ENCODE measurements around the gene STK24. TPM values are rescaled to one million over a fixed set of nuclear protein-coding genes. Genes with fewer than 3 reads are reported as not detected.

Gene STK24
- total RNA-seq, 1 experiment from 2014 or later: 82.1 TPM

- H3K36me3 ChIP-seq: peaks cover 22% of the 10 kb centered on the region
- H3K4me3 ChIP-seq: no peak overlapping the region
- DNase-seq: no peak
Observed at GRCh38 chr13:98513837-98514236, 63.1 kb downstream of the STK24 start.

GRCh38 chr13:98512774-98513665 is 63.9 kb downstream of the STK24 start:
- Histone ChIP-seq H3K36me3 (peaks cover 17% of the 10 kb centered on the region), H3K27me3 (no peaks in the 10 kb centered on the region), H3K4me3 (no peak overlapping the region), H3K9me3 (no peaks in the 10 kb centered on the region)
- no peak for DNase-seq

More at GRCh38 chr13:98513837-98514236, 63.1 kb downstream of the STK24 start:
- H3K9me3 ChIP-seq: no peaks in the 10 kb centered on the region
- H3K27me3 ChIP-seq: no peaks in the 10 kb centered on the region

GRCh38 chr13:98511435-98511834 is 65.5 kb downstream of the STK24 start:
- Histone ChIP-seq H3K27me3 (no peaks in the 10 kb centered on the region), H3K9me3 (no peaks in the 10 kb centered on the region), H3K36me3 (peaks cover 5% of the 10 kb centered on the region; the same call in 1 of the 2 replicates), H3K4me3 (no peak overlapping the region)
- no peak for DNase-seq

- DNase-seq: no peak
- Histone ChIP-seq H3K9me3 (no peaks in the 10 kb centered on the region), H3K27me3 (no peaks in the 10 kb centered on the region), H3K36me3 (peaks cover under 1% of the 10 kb centered on the region; the same call in 1 of the 2 replicates), H3K4me3 (no peak overlapping the region)
Observed at GRCh38 chr13:98510156-98510509, 66.8 kb downstream of the STK24 start.

- Histone ChIP-seq H3K4me3 (no peak overlapping the region), H3K27me3 (no peaks in the 10 kb centered on the region), H3K9me3 (no peaks in the 10 kb centered on the region), H3K36me3 (no peaks in the 10 kb centered on the region; the same call in 1 of the 2 replicates)
- peak; percentile 90 for DNase-seq
Observed at GRCh38 chr13:98509271-98510155, 67.4 kb downstream of the STK24 start.

DNA sequence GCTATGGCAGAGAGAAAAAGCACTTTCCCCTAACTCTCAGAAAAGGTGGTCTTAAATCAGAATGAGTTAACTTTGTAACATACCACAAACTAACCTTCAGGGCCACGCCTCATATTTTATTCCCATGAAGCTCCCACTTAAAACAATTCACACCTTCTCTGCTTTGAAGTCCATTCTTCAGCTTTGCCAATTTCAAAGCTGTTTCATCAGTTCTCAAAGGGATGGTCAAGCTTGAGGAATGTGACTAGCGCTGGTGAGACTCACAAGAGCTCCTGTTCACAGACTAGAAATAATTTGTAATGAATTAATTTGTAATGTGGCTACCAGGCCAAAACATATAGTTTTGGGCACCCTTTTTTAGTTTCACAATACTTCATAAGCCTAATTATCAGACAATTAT is 68.2 kb downstream of the STK24 start:
- Histone ChIP-seq H3K36me3 (no peaks in the 10 kb centered on the region; the same call in 1 of the 2 replicates), H3K4me3 (no peak overlapping the region), H3K27me3 (no peaks in the 10 kb centered on the region), H3K9me3 (no peaks in the 10 kb centered on the region)
- DNase-seq: peak; percentile 39

DNA sequence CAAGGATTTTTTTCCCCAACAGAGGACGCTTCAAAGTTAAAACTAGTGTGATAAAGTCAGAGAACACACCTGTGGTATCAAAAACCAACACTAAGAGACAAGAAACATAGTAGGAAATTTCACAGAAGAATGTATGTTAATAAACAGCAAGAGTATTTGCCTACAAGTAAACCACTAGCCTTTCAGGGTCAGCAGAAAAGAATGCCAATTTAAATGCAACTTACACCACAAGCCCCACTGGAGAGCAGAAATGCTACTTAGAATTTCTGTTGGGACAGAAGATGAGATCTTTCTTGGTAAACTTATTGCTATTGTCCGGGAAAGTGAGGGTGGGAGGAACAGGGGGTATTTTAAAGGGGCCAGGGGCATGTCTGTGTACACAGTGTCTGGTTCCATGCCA is 68.6 kb downstream of the STK24 start:
- Histone ChIP-seq H3K36me3 (peaks cover 2% of the 10 kb centered on the region; the same call in 1 of the 2 replicates), H3K9me3 (no peaks in the 10 kb centered on the region), H3K4me3 (no peak overlapping the region), H3K27me3 (no peaks in the 10 kb centered on the region)
- DNase-seq: no peak

DNA sequence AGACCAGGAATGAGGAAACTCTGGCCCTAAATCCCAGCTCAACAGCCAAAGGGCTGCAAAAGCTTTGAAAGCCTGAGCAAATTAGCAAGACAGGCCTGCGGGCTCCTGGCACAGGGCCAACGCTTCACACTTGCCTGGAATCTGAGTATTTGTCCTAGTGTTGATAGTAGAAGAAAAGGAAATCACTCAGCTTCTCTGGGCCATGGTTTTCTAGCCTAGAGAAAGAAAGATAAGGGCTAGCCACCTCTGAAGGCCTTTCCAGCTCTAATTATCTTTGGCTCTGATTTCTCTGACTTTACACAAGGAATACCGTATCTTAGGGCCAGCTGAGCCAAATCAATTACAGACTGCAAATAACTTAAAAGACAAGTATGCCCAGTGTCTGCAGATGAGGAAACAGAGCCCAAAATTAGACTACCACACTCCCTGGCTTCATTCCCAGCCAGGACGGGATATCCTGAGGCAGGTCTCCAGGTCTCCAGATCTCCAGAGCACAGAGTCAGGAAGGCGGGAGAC is 69.6 kb downstream of the STK24 start:
- DNase-seq: peak; percentile 64
- Histone ChIP-seq H3K27me3 (no peaks in the 10 kb centered on the region), H3K4me3 (no peak overlapping the region), H3K9me3 (no peaks in the 10 kb centered on the region), H3K36me3 (peaks cover 6% of the 10 kb centered on the region)

- no peaks in the 10 kb centered on the region for H3K27me3 ChIP-seq
- no peak for DNase-seq
- peaks cover 7% of the 10 kb centered on the region for H3K36me3 ChIP-seq
- H3K9me3 ChIP-seq: no peaks in the 10 kb centered on the region
- no peak overlapping the region for H3K4me3 ChIP-seq
Observed at GRCh38 chr13:98506728-98507230, 70.1 kb downstream of the STK24 start.

DNA sequence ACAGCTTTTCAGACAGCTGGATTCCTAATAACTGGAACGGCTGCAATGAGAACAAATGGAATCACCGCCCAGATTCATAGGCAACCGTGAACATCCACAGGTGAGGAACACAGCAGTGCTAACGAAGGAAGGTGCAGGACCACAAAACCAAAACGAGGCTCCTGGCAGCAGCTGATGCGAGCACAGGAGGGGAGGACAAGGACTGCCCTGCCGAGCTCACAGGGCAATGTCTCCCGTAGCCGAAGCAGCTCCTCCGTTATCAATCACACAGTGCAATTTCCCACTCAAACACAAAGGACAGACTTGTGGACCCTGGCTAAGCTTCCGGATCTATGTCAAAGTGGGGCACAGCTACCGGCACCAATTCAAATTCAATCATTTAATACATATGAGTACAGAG is 70.6 kb downstream of the STK24 start:
- H3K27me3 ChIP-seq: no peaks in the 10 kb centered on the region
- no peak overlapping the region for H3K4me3 ChIP-seq
- no peaks in the 10 kb centered on the region for H3K9me3 ChIP-seq
- peaks cover 7% of the 10 kb centered on the region for H3K36me3 ChIP-seq
- no peak for DNase-seq

GRCh38 chr13:98505217-98505616 is 71.7 kb downstream of the STK24 start:
- Histone ChIP-seq H3K36me3 (peaks cover 7% of the 10 kb centered on the region), H3K27me3 (no peaks in the 10 kb centered on the region), H3K4me3 (no peak overlapping the region), H3K9me3 (no peaks in the 10 kb centered on the region)
- no peak for DNase-seq

GRCh38 chr13:98504371-98504963 is 72.4 kb downstream of the STK24 start:
- H3K9me3 ChIP-seq: no peaks in the 10 kb centered on the region
- H3K27me3 ChIP-seq: no peaks in the 10 kb centered on the region
- H3K36me3 ChIP-seq: peaks cover 10% of the 10 kb centered on the region
- H3K4me3 ChIP-seq: no peak overlapping the region
- DNase-seq: no peak

GRCh38 chr13:98504029-98504351 is 72.9 kb downstream of the STK24 start:
- H3K4me3 ChIP-seq: no peak overlapping the region
- no peaks in the 10 kb centered on the region for H3K27me3 ChIP-seq
- no peak for DNase-seq
- no peaks in the 10 kb centered on the region for H3K9me3 ChIP-seq
- H3K36me3 ChIP-seq: peaks cover 12% of the 10 kb centered on the region

DNA sequence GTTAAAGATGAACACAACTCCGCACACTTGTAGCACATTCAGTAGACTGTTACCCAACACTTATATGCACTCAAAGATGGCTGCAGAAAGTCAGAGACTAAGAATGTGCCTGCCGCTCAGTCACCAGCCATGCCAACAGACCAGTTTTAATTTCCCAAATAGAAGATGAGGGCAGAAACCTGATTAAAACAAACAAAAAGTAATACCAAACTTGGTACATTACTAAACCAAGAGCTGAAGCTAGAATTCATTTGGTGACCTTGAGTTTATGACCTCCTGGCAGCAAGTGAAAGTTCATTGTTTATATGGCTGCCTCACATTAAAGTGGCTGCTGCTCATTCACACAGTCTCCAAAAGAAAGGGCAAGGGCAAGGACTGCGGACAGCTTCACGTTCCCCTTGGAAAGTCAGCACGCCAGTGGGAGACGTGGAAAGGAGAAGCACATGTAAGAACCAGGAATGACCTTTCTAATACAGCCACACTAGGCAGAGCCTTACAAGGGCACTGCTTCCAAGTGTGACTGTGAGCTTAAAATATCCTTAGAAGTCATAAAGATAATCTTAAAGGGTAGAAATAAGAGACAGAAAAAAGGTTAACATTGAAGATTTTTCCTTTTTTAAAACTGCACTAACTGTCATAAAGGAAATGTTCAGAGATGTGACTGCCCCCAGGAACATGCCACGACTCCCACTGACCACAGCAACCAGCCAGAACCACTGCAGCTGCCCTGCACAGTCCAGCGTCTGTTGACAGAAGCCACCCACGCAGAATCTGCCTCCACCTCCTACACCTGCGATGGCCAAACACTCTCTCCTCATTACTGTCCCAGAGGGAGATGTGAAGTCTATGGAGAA is 73.5 kb downstream of the STK24 start:
- H3K4me3 ChIP-seq: no peak overlapping the region

DNA sequence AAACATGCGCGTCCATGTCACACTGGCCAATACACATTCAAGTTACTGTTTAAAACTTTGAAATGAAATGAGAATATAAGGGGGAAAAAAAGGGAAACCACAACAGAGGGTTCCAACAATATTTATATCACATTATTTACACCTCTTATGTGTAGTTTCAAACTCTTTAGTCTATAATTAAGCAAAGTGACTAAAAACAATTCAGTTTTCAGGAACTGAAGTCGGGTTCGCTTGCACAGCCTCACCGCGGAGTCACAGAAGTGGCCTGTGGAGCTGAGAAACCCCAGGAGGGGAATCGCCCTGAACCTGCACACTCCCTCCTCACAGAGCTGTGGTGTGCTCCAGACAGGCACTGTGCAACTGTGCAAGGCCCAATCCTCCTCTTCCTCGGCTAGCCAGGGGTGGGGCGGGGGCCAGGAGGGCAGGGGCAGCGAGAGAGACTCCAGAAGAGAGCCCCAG is 75.9 kb downstream of the STK24 start:
- Histone ChIP-seq H3K9me3 (no peaks in the 10 kb centered on the region), H3K27me3 (no peaks in the 10 kb centered on the region), H3K4me3 (no peak overlapping the region), H3K36me3 (peaks cover 14% of the 10 kb centered on the region)
- DNase-seq: no peak

More for the DNA sequence above, 73.5 kb downstream of the STK24 start:
- peaks cover 12% of the 10 kb centered on the region for H3K36me3 ChIP-seq
- no peaks in the 10 kb centered on the region for H3K27me3 ChIP-seq
- no peaks in the 10 kb centered on the region for H3K9me3 ChIP-seq
- no peak for DNase-seq

GRCh38 chr13:98496966-98497365 is 79.9 kb downstream of the STK24 start:
- Histone ChIP-seq H3K27me3 (no peaks in the 10 kb centered on the region), H3K36me3 (peaks cover 7% of the 10 kb centered on the region), H3K9me3 (no peaks in the 10 kb centered on the region), H3K4me3 (no peak overlapping the region)
- no peak for DNase-seq

Data from MG63 (cell line).